DOHH2 (cell line): Measurements from ENCODE around the gene LGALS3BP.

Experiments
- CTCF ChIP-seq: fragments of 200-600 bp; sonication (generic); IDR thresholded peaks from one replicate; pipeline ENCODE4 v1.5.1; 2014; ENCODE audit warnings: antibody characterized with exemption, mild to moderate bottlenecking, low read depth, low read length; ENCODE audit not compliant: poor library complexity, severe bottlenecking
- EZH2phosphoT487 ChIP-seq: fragments of 200-600 bp; sonication (generic); IDR thresholded peaks from 2 replicates; pipeline ENCODE4 v1.6.1; 2017; ENCODE audit warnings: borderline replicate concordance, mild to moderate bottlenecking, antibody characterized with exemption, low read length, moderate library complexity, mixed read lengths

DNA sequence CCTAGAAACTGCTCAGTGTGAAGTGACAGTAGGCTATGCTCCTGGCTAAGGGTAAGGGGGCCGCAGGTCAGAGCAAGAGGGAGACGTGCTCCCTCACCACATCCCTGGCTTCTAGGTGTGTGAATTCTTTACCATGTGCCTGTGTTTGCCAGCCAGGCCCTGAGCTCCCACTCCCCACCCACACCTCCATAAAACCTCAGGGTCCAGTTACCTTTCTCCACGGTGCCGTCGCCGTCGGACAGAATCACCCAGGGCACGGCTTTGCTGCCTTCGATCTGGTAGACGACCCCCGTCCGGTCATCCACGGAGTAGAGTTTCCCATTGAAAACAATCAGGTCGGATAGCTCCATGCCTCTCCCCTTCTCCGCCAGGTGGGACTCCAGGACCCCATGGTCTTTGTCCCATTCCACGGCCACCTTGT, 17.1 kb upstream of the LGALS3BP start:
- no peak for TF ChIP-seq CTCF
- no peak for TF ChIP-seq EZH2phosphoT487
